Astrocyte of the cerebellum (primary cell): Measurements from ENCODE around the gene SMOC2.

Source experiments
- DNase-seq: peaks from one replicate; pipeline ENCODE4 v3.0.0-alpha.2; 2011; ENCODE audit warnings: low read depth
- H3K4me3 ChIP-seq: 2 replicates; pipeline ENCODE4 v1.5.1; 2011; ENCODE audit warnings: mild to moderate bottlenecking, low read depth, low read length, moderate library complexity
- CTCF ChIP-seq: IDR thresholded peaks from 2 replicates; pipeline ENCODE4 v1.5.1; 2012; ENCODE audit warnings: low read length, low read depth, moderate library complexity, mild to moderate bottlenecking; ENCODE audit errors: missing control alignments
- in situ Hi-C: cut with HindIII; loops from 2 replicates; pipeline ENCODE4 v1.10.0; 2017; ENCODE audit warnings: low sequenced_read_pairs

SMOC2 gene

GRCh38 chr6:168440520-168441433, at the start of gene SMOC2:
SMOC2 (plus strand) TSS chr6:168441184; CDS start chr6:168441371, 187 bp downstream.
- in situ Hi-C loops, result no loop called here
- no peak for TF ChIP-seq CTCF
- H3K4me3 ChIP-seq, result no peak within 1 kb of the TSS

GRCh38 chr6:168393126-168393870, 47.7 kb upstream of the SMOC2 start:
- no peak for TF ChIP-seq CTCF
- in situ Hi-C loops, result no loop called here
- no peak overlapping the region for H3K4me3 ChIP-seq

More at GRCh38 chr6:168440520-168441433, at the start of gene SMOC2:
- DNase-seq, result no peak

GRCh38 chr6:168394606-168395005, 46.4 kb upstream of the SMOC2 start:
- in situ Hi-C loops, result no loop called here
- H3K4me3 ChIP-seq, result no peak overlapping the region
- TF ChIP-seq CTCF, result no peak
- DNase-seq, result no peak

More at GRCh38 chr6:168393126-168393870, 47.7 kb upstream of the SMOC2 start:
- DNase-seq, result no peak

- in situ Hi-C loops, result no loop called here
- no peak overlapping the region for H3K4me3 ChIP-seq
- DNase-seq, result no peak
- no peak for TF ChIP-seq CTCF
These were observed 45.0 kb upstream of the SMOC2 start for GRCh38 chr6:168395983-168396382.

- H3K4me3 ChIP-seq, result no peak overlapping the region
- DNase-seq, result no peak
- in situ Hi-C loops, result no loop called here
- TF ChIP-seq CTCF, result no peak
These were observed 44.4 kb upstream of the SMOC2 start for GRCh38 chr6:168396561-168396960.

GRCh38 chr6:168397012-168397411, 44.0 kb upstream of the SMOC2 start:
- TF ChIP-seq CTCF, result no peak
- in situ Hi-C loops, result no loop called here
- no peak overlapping the region for H3K4me3 ChIP-seq
- no peak for DNase-seq
